Hematopoietic multipotent progenitor cell treated with erythropoietin and hydrocortisone succinate and interleukin-3 and kit ligand, for 8 days (in vitro differentiated cells): ENCODE measurements around the gene TTC34.
A peak's percentile ranks its signal among the peaks of the same experiment; 100 is the strongest.

ENCODE experiments used
- DNase-seq: peaks from one replicate; pipeline ENCODE4 v3.0.0-alpha.2; 2015

The TTC34 gene

GRCh38 chr1:2587071-2587859 is 214.2 kb downstream of the TTC34 start:
- DNase-seq = peak; percentile 43

DNA sequence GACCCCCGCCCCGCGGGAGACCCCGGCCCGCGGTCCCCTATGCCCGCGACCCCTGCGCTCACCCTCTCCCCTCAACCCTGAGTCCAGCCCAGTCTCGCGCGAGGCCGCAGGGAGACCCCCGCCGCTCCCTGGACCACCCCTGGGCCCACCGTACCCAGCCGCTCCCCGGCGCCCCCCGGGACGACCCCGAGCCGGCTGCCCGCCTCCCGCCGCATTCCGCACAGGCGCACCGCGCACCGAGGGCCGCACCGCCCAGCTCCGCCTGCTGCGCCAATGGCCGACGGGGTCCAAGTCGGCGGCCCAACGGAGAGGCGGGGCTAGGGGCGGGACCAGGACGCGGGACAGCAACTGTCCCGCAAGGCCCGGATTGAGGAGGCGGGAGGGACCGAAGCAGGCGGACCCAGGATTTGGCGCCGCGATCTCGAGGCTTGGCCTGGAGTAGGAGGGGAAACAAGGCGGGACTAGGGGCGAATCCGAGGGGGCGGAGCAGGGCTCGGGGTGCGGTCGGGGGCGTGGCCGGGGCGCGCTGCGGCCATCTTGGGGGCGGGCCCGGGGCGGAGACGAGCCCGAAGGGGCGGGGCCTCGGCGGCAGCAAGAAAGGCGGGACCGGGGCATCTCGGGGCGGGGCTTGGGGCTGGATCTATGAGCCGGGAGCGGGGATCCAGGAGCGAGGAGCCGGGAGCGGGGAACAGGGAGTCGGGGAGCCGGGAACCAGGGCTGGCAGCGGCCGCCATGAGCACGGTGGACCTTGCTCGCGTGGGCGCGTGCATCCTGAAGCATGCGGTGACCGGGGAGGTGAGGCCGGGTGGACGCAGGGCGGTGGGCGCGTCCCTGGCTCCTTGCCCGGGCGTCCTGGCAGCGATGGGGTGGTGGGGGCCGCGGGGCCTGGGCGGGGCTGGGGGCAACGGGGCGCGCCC is 215.1 kb downstream of the TTC34 start, which contains the start of gene PRXL2B:
Gene PRXL2B (plus strand): TSS at position 624 of the 917 bp plus-strand sequence. CDS start 109 bp downstream, at position 733.
- peak; percentile 98 for DNase-seq
